ENCODE measurements around the gene CALR.
"Not testable (repeated sequence)": the region's sequence is repeated elsewhere in the genome, so short reads cannot be mapped to it uniquely, and the experiment has no call there.

Gene CALR

DNA sequence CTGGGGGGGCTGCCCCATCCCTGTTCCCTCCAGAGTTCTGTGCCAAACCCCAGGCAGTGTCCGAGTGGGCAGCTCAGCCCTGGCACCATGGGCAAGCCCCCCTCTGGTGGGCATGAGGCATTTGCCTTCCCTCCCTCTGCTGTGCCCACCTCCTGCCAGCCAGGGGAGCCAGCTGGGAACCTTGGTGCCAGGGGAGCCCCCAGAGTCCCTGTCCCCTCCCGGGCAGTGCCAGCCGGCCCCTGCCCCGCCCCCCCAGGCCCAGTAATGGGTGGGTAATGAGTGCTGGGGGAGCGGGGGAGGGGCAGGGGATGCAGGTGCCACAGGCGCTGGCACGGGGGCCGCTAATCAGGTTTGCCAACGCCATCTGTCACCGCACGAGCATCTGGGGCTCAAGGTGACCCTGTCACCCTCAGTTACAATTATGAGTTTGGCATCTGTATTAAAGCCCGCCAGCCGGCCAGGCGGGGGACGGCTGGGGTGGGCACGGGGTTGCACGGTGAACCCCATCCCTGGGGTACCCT is 36.9 kb downstream of the CALR start:
- Histone ChIP-seq H3K27ac (no peak overlapping the region), H3K27me3 (peaks cover 10% of the 10 kb centered on the region), H3K4me1 (ENCODE audit: control insufficient read depth in 1 of 2, insufficient read depth in 1 of 2, low read depth in 1 of 2, low read length in 1 of 2) (no peaks in the 10 kb centered on the region), H3K9me3 (no peaks in the 10 kb centered on the region), H3K4me3 (ENCODE audit: low read depth in 1 of 2, low read length in 1 of 2) (no peak overlapping the region), H3K36me3 (no peaks in the 10 kb centered on the region)
- TF ChIP-seq, protein P1, sequence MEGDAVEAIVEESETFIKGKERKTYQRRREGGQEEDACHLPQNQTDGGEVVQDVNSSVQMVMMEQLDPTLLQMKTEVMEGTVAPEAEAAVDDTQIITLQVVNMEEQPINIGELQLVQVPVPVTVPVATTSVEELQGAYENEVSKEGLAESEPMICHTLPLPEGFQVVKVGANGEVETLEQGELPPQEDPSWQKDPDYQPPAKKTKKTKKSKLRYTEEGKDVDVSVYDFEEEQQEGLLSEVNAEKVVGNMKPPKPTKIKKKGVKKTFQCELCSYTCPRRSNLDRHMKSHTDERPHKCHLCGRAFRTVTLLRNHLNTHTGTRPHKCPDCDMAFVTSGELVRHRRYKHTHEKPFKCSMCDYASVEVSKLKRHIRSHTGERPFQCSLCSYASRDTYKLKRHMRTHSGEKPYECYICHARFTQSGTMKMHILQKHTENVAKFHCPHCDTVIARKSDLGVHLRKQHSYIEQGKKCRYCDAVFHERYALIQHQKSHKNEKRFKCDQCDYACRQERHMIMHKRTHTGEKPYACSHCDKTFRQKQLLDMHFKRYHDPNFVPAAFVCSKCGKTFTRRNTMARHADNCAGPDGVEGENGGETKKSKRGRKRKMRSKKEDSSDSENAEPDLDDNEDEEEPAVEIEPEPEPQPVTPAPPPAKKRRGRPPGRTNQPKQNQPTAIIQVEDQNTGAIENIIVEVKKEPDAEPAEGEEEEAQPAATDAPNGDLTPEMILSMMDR (IDR thresholded peaks at IDR 0.05): no peak

DNA sequence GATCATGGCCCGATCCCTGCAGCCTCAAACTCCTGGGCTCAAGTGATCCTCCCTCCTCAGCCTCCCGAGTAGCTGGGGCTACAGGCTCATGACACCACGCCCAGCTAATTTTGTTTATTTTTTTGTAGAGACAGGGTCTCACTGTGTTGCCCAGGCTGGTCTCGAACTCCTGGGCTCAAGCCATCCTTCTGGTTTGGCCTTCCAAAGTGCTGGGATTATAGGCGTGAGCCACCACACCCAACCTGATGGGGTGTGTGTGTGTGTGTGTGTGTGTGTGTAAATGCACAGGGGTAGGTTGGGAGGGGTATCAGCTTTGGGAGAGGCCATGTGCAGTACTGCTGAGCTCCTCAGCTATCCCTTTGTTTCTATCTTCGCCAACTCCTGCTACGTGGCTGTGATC is 37.7 kb downstream of the CALR start:
- H3K4me1 ChIP-seq (ENCODE audit: control insufficient read depth in 1 of 2, insufficient read depth in 1 of 2, low read depth in 1 of 2, low read length in 1 of 2); H3K9me3 ChIP-seq; H3K4me3 ChIP-seq (ENCODE audit: low read depth in 1 of 2, low read length in 1 of 2); H3K36me3 ChIP-seq; H3K27ac ChIP-seq: not testable (repeated sequence)
- peaks cover 13% of the 10 kb centered on the region for H3K27me3 ChIP-seq

DNA sequence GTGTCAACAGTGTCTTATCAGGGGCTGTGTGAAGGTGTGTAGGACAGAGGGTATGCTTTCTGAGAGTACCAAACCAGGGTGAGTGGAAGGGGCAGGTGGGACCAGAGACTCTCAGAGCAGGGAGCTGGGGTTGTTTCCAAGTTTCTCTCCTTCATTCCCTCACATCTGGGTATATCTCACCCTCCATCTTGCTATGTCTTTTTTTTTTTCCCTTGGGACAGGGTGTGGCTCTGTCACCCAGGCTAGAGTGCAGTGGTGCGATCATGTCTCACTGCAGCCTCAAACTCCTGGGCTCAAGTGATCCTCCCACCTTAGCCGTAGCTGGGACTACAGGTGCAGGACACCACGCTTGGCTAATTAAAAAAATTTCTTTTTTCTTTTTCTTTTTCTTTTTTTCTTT is 41.6 kb downstream of the CALR start:
- Histone ChIP-seq H3K9me3 (no peaks in the 10 kb centered on the region), H3K27me3 (peaks cover 44% of the 10 kb centered on the region), H3K4me3 (ENCODE audit: low read depth in 1 of 2, low read length in 1 of 2) (no peak overlapping the region), H3K27ac (no peak overlapping the region), H3K36me3 (no peaks in the 10 kb centered on the region), H3K4me1 (ENCODE audit: control insufficient read depth in 1 of 2, insufficient read depth in 1 of 2, low read depth in 1 of 2, low read length in 1 of 2) (peaks cover 7 to 9% of the 10 kb centered on the region in 2 experiments)
- TF ChIP-seq, protein P1 (IDR thresholded peaks at IDR 0.05): no peak

DNA sequence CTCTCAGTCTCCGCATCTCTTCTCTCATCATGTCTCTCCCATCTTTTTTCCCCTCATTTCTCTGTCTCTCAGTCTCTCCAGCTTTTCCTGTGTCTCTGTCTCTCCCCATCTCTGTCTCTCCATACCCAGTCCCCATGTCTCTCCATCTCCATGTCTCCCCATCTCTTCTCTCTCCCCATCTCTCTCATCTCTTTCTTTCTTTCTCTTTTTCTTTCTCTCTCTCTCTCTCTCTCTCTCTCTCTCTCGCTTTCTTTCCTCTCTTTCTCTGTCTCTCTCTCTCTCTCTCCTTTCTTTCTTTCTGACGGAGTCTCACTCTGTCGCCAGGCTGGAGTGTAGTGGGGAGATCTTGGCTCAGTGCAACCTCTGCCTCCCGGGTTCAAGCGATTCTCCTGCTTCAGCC is 44.2 kb downstream of the CALR start:
- TF ChIP-seq, protein P1 (IDR thresholded peaks at IDR 0.05): no peak
- Histone ChIP-seq H3K27me3 (peaks cover 47% of the 10 kb centered on the region), H3K27ac (no peak overlapping the region), H3K36me3 (no peaks in the 10 kb centered on the region), H3K4me1 (ENCODE audit: control insufficient read depth in 1 of 2, insufficient read depth in 1 of 2, low read depth in 1 of 2, low read length in 1 of 2) (peaks cover 7 to 9% of the 10 kb centered on the region in 2 experiments), H3K4me3 (ENCODE audit: low read depth in 1 of 2, low read length in 1 of 2) (no peak overlapping the region), H3K9me3 (no peaks in the 10 kb centered on the region)

DNA sequence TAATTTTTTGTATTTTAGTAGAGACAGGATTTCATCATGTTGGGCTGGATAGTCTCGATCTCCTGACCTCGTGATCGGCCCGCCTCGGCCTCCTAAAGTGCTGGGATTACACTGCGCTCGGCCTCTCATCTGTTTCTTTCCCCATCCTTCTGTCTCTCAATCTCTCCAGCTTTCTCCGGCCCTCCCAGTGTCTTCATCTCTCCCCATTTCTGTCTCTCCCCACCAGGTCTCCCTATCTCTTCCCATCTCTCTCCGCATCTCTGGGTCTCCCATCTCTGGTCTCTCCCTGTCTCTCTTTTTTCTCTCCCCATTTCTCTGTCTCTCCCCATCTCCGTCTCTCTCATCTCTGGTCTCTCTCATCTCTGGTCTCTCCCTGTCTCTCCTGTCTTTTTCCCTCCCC is 44.7 kb downstream of the CALR start:
- Histone ChIP-seq H3K27me3 (peaks cover 50% of the 10 kb centered on the region), H3K4me3 (ENCODE audit: low read depth in 1 of 2, low read length in 1 of 2) (no peak overlapping the region), H3K9me3 (no peaks in the 10 kb centered on the region), H3K27ac (no peak overlapping the region), H3K4me1 (ENCODE audit: control insufficient read depth in 1 of 2, insufficient read depth in 1 of 2, low read depth in 1 of 2, low read length in 1 of 2) (peaks cover 7 to 9% of the 10 kb centered on the region in 2 experiments), H3K36me3 (no peaks in the 10 kb centered on the region)
- TF ChIP-seq, protein P1 (IDR thresholded peaks at IDR 0.05): no peak

DNA sequence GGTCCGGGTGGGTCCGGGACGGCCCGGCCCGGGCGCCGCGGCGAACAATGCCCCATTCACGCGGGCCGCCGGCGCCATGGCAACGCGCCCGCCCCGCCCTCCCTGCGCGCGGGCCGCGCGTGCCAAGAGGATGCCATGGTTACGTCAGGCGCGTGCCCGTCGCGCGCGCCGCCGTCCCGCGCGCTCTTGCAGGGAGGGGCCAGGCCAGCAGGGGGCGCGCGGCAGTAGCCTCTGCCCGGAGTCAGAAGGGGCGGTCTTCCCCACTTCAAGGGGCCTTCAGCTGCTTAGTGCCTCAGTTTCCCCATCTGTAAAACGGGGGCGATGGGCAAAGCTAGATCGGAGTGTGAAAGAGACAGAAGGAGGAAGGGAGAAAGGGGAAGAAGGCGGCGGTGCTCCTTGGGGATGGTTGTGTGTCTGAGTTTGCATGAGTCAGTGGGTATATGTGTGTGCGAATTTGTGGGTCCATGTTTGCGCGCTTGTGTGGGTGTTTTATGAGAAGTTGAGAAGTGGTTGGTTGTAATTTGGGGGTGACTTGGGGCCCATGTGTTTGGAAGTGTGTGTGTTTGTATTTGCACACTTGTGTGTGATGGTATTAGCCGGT is 45.2 kb downstream of the CALR start:
- no peak overlapping the region for H3K27ac ChIP-seq
- H3K4me1 ChIP-seq (ENCODE audit: control insufficient read depth in 1 of 2, insufficient read depth in 1 of 2, low read depth in 1 of 2, low read length in 1 of 2): peaks cover 7 to 9% of the 10 kb centered on the region in 2 experiments
- peak overlapping the region; percentile 15 to 35 for H3K4me3 ChIP-seq (ENCODE audit: low read depth in 1 of 2, low read length in 1 of 2)
- H3K27me3 ChIP-seq: peaks cover 52% of the 10 kb centered on the region
- H3K36me3 ChIP-seq: no peaks in the 10 kb centered on the region
- H3K9me3 ChIP-seq: no peaks in the 10 kb centered on the region
- TF ChIP-seq, protein P1 (IDR thresholded peaks at IDR 0.05): peak; percentile 77

Data from neutrophil (primary cell).